GM23248 (cell line): ENCODE measurements around the gene RNF145. TPM values are rescaled to one million over a fixed set of nuclear protein-coding genes. Genes with fewer than 3 reads are reported as not detected.
A peak's percentile ranks its signal among the peaks of the same experiment; 100 is the strongest.

Experiments
- DNase-seq: peaks from one replicate; pipeline ENCODE4 v3.0.0-alpha.2; 2015
- H2AFZ ChIP-seq: fragments of 200-600 bp; sonication (generic); 2 replicates; pipeline ENCODE4 v1.6.1; 2016; ENCODE audit warnings: antibody characterized with exemption
- H3F3A ChIP-seq: fragments of 200-600 bp; sonication (generic); 2 replicates; pipeline ENCODE4 v1.6.1; 2016; ENCODE audit warnings: mild to moderate bottlenecking, antibody characterized with exemption, mixed run types; ENCODE audit not compliant: insufficient read depth
- H3K27ac ChIP-seq: fragments of 200-600 bp; sonication (generic); 2 replicates; pipeline ENCODE4 v1.5.1; 2016; ENCODE audit warnings: mild to moderate bottlenecking
- H3K27me3 ChIP-seq: fragments of 200-600 bp; sonication (generic); replicated peaks from 2 replicates; pipeline ENCODE4 v1.6.1; 2016; ENCODE audit warnings: mild to moderate bottlenecking; ENCODE audit not compliant: insufficient read depth
- H3K36me3 ChIP-seq: fragments of 200-600 bp; sonication (generic); 2 replicates; pipeline ENCODE4 v1.6.1; 2016; ENCODE audit warnings: low read depth, mild to moderate bottlenecking
- H3K4me1 ChIP-seq: fragments of 200-600 bp; sonication (generic); 2 replicates; pipeline ENCODE4 v1.6.1; 2016; ENCODE audit warnings: mild to moderate bottlenecking; ENCODE audit not compliant: insufficient read depth
- H3K4me2 ChIP-seq: fragments of 200-600 bp; sonication (generic); one replicate; pipeline ENCODE4 v1.6.1; 2016; ENCODE audit warnings: mild to moderate bottlenecking; ENCODE audit not compliant: unreplicated experiment
- H3K4me3 ChIP-seq: fragments of 200-600 bp; sonication (generic); 2 replicates; pipeline ENCODE4 v1.5.1; 2016; ENCODE audit warnings: mild to moderate bottlenecking
- H3K79me2 ChIP-seq: fragments of 200-600 bp; sonication (generic); 2 replicates; pipeline ENCODE4 v1.6.1; 2016; ENCODE audit warnings: mild to moderate bottlenecking; ENCODE audit not compliant: insufficient read depth
- H3K9ac ChIP-seq: fragments of 200-600 bp; sonication (generic); 2 replicates; pipeline ENCODE4 v1.6.1; 2016; ENCODE audit warnings: mild to moderate bottlenecking
- H3K9me2 ChIP-seq: fragments of 200-600 bp; sonication (generic); 2 replicates; pipeline ENCODE4 v1.6.1; 2016; ENCODE audit warnings: mixed run types, mild to moderate bottlenecking, moderate library complexity; ENCODE audit not compliant: insufficient read depth
- H3K9me3 ChIP-seq: fragments of 200-600 bp; sonication (generic); one replicate; pipeline ENCODE4 v1.6.1; 2017; ENCODE audit warnings: low read depth
- H4K20me1 ChIP-seq: fragments of 200-600 bp; sonication (generic); 2 replicates; pipeline ENCODE4 v1.6.0; 2016; ENCODE audit not compliant: insufficient read depth
- EZH2 ChIP-seq: fragments of 200-600 bp; sonication (generic); IDR thresholded peaks from 2 replicates; pipeline ENCODE4 v1.6.1; 2018; ENCODE audit warnings: antibody characterized with exemption, mild to moderate bottlenecking; ENCODE audit not compliant: insufficient read depth, poor library complexity, severe bottlenecking
- EZH2phosphoT487 ChIP-seq: fragments of 200-600 bp; sonication (generic); IDR thresholded peaks from 2 replicates; pipeline ENCODE4 v1.6.1; 2018; ENCODE audit warnings: antibody characterized with exemption, moderate library complexity, mild to moderate bottlenecking, low read depth; ENCODE audit not compliant: insufficient read depth
- WGBS, 2 experiments: methylation state at CpG; one replicate each; pipeline ENCODE4 v1.1.6; 2015 to 2017; ENCODE audit warnings: low lambda C conversion rate in 2 of 2, low coverage in 1 of 2; ENCODE audit errors: missing lambda C conversion rate in 2 of 2; 5-methylcytosine and 5-hydroxymethylcytosine counted together
- in situ Hi-C: fragments of 300-500 bp; cut with MboI; formaldehyde crosslinking; loops from 2 replicates; pipeline ENCODE4 v1.15.0; 2020
- polyA plus RNA-seq: library from polyadenylated mRNA; unstranded; fragments of >200 nt; fragmentation: Nextera tagmentation; extraction: Ambion mirVana; gene quantifications from 2 replicates; pipeline ENCODE4 v1.2.1, GENCODE V29; 2016
- total RNA-seq: library from RNA; depleted of rRNA; stranded (reverse); fragments of >200 nt; shearing (Covaris generic); gene quantifications from 2 replicates; pipeline ENCODE4 v1.2.3, GENCODE V29; 2014

Gene RNF145
- total and polyA plus RNA-seq, 2 experiments from 2014 or later, result 9.2 to 38.7 TPM

DNA sequence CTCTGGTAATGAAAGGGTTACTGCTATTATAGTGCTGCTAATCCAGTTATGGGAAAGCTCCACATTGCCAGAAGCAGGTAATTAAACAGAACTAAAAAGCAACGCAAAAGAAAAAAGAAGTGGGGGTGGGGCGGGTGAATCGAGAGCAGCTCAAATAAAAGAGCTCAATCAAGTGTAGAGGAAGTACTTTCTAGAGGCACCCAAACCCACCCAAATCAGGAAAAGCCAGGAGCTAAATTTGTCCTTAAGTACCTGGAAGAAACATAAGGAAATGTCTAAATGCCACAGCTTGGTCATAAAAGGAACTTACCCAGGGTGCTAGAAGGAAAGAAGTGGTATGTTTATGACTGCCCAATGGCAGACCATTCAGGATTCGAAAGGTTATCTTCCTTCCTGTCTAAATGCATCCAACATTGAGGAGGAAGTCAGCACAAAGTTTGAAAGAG is 2.4 kb upstream of the RNF145 start:
- Histone ChIP-seq H3K4me2 (no peak overlapping the region), H3K36me3 (no peaks in the 10 kb centered on the region), H4K20me1 (no peaks in the 10 kb centered on the region), H3K27ac (no peak overlapping the region), H3K4me1 (0 out of 2 replicates have a peak, but pooled peaks cover 8% of the 10 kb centered on the region), H3F3A (peaks cover 11% of the 10 kb centered on the region), H3K4me3 (no peak overlapping the region), H3K9me3 (no peaks in the 10 kb centered on the region), H2AFZ (no peak overlapping the region), H3K9ac (no peak overlapping the region), H3K9me2 (no peaks in the 10 kb centered on the region), H3K27me3 (no peaks in the 10 kb centered on the region), H3K79me2 (peaks cover 25% of the 10 kb centered on the region)
- 76 to 81% methylated on average over 4 of the region's 4 CpGs for WGBS, 2 experiments
- in situ Hi-C loops, result no loop called here
- no peak for DNase-seq
- TF ChIP-seq EZH2phosphoT487, result no peak
- TF ChIP-seq EZH2, result no peak

DNA sequence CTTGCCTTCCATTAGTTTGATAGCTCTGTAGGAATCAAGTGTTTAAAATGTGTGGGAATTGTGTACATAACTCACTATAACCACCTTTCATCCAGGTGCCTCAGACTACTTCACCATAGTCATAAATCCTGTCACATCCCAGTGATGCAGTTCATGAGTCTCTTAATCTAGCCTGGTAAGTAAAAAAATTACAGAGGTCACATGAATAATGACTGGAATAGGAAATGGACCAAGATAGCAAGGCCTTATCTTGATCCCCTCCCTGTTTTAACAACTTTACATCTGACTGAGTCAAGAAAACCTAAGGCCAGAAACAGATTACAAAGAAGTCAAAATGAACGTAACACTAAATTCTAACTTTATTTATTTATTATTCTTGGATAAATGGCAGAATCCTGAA is 1.5 kb upstream of the RNF145 start:
- WGBS, 2 experiments, result 90 to 93% methylated on average over 1 of the region's 1 CpG
- Histone ChIP-seq H3K79me2 (peaks cover 34% of the 10 kb centered on the region), H4K20me1 (no peaks in the 10 kb centered on the region), H3K36me3 (no peaks in the 10 kb centered on the region), H3K9me3 (no peaks in the 10 kb centered on the region), H3K27me3 (no peaks in the 10 kb centered on the region), H3K27ac (no peak overlapping the region), H2AFZ (no peak overlapping the region), H3F3A (peaks cover 20% of the 10 kb centered on the region), H3K9ac (no peak overlapping the region), H3K4me2 (no peak overlapping the region), H3K4me3 (no peak overlapping the region), H3K4me1 (peaks cover 17% of the 10 kb centered on the region), H3K9me2 (no peaks in the 10 kb centered on the region)
- in situ Hi-C loops, result no loop called here
- TF ChIP-seq EZH2, result no peak
- no peak for TF ChIP-seq EZH2phosphoT487
- DNase-seq, result no peak

DNA sequence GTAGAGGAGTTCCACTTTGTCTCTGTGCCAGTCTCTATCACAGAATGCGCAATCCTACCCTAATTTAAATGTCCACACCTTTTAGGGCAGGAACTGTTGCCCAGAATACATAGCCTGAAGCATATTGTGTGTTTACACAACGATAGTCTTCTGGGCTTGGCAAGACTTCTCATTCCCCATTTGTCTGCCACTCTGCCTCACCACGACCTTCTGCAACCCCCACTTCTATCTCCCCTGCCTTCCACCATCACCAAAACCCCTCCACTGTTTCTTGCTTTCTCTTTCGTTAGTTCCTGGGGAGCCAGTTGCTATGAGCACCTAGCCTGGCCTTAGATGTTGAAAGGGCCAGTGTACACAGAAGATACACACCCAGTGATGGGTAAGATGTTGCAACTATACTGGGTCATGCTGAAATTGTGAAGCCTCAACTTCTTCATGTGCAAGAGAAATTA is 883 bp upstream of the RNF145 start:
- peak; percentile 15 for DNase-seq
- Histone ChIP-seq H2AFZ (peak overlapping the region; percentile 85), H3K79me2 (peaks cover 40% of the 10 kb centered on the region), H3K9me2 (no peaks in the 10 kb centered on the region), H3K4me1 (peaks cover 23% of the 10 kb centered on the region), H3K36me3 (no peaks in the 10 kb centered on the region), H3F3A (peaks cover 27% of the 10 kb centered on the region), H4K20me1 (no peaks in the 10 kb centered on the region), H3K27ac (no peak overlapping the region), H3K27me3 (no peaks in the 10 kb centered on the region), H3K4me3 (no peak overlapping the region), H3K9ac (peak overlapping the region; percentile 92; the same call in 1 of the 2 replicates), H3K9me3 (no peaks in the 10 kb centered on the region), H3K4me2 (peak overlapping the region; percentile 96)
- in situ Hi-C loops, result no loop called here
- TF ChIP-seq EZH2 (no peak), EZH2phosphoT487 (no peak)
- WGBS, 2 experiments, result 83 to 85% methylated on average over 4 of the region's 4 CpGs

DNA sequence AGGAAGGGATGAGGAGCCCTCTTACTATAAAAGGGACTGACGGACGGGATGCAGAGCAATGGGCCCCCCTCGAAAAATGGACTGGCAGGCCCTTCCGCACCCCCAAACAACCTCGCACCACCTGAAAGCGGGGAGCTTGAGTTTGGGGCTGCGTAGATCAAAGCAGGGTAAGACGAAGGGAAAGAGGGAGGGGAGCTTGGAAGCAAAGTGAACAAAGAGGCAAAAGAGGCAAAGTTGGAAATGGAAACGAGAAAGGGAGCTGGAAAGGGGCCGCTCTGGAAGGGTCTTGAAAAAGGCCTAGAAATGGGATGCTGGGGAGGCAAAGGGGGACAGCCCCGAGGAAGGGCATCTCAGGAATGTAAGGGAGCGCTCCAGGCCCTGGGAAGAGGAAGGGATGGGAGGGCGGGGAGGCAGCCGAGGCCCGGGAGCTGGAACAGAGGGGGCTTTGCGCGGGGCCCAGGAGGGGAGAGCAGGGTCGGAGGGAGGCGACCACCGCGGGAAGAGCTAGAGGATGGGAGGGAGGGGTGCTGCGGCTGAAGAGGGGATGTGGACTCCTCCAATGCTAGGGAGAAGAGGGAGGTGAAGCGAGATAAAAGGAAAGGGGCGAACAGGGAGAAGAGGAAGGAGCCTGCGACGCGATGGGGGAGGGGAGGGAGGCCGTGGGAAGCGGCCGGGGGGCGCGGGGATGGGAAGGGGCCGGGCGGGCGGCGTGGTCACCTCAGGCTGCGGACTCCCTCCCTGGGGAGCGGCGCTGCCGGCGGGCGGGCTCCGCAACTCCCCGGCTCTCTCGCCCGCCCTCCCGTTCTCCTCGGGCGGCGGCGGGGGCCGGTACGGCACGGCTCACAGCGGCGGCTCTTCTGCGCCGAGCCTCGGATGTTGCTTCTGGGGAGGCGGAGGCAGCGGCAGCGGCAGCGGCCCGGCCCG is 577 bp downstream of the RNF145 start:
- peak overlapping the region; percentile 64 for H2AFZ ChIP-seq
- peak; percentile 57 for DNase-seq
- no peaks in the 10 kb centered on the region for H3K27me3 ChIP-seq
- WGBS, 2 experiments, result 1 to 3% methylated on average over 15 to 57 of the region's 65 CpGs
- H3K9ac ChIP-seq, result peak overlapping the region; percentile 92
- peaks cover 54% of the 10 kb centered on the region for H3K79me2 ChIP-seq
- in situ Hi-C loops, result no loop called here
- peak overlapping the region; percentile 85 for H3K4me3 ChIP-seq
- 0 out of 2 replicates have a peak, but pooled peaks cover 4% of the 10 kb centered on the region for H4K20me1 ChIP-seq
- peaks cover 28% of the 10 kb centered on the region for H3F3A ChIP-seq
- H3K27ac ChIP-seq, result peak overlapping the region; percentile 91
- no peaks in the 10 kb centered on the region for H3K9me3 ChIP-seq
- H3K9me2 ChIP-seq, result no peaks in the 10 kb centered on the region
- H3K4me1 ChIP-seq, result peaks cover 34% of the 10 kb centered on the region
- peak overlapping the region; percentile 96 for H3K4me2 ChIP-seq
- TF ChIP-seq EZH2 (no peak), EZH2phosphoT487 (no peak)
- H3K36me3 ChIP-seq, result no peaks in the 10 kb centered on the region
